Left lobe of liver (tissue), 2 donors: Measurements from ENCODE around the gene PFKP. TPM values are rescaled to one million over a fixed set of nuclear protein-coding genes. Genes with fewer than 3 reads are reported as not detected.
"Not testable (repeated sequence)": the region's sequence is repeated elsewhere in the genome, so short reads cannot be mapped to it uniquely, and the experiment has no call there.

ENCODE experiments used
- ATAC-seq: fragments of 200-7000 bp; cut with Tn5 transposase; one replicate; pipeline ENCODE4 v1.9.1; 2020; ENCODE audit warnings: mild to moderate bottlenecking, moderate library complexity
- DNase-seq: peaks from one replicate; pipeline ENCODE4 v3.0.0-alpha.2; 2020; ENCODE audit warnings: low spot score
- total RNA-seq: library from RNA; stranded (reverse); gene quantifications from one replicate; pipeline ENCODE4 v1.2.1, GENCODE V29; 2021
- donor health status: DM: no; HTN: no; CAD: no; lungs with moderate emphysema.
- donor health status: DM: no; HTN: yes; CAD: no.

PFKP gene
- total RNA-seq, 1 donor from 2014 or later = 4.3 TPM

- ATAC-seq = no peak
- DNase-seq = no peak
Observed at GRCh38 chr10:3148994-3149393, 81.6 kb downstream of the PFKP start.

GRCh38 chr10:3149918-3150317 lies 82.6 kb downstream of the PFKP start:
- DNase-seq (no peak), ATAC-seq (no peak)

- ATAC-seq = no peak
- no peak for DNase-seq
Observed at GRCh38 chr10:3150366-3150765, 83.0 kb downstream of the PFKP start.

- ATAC-seq (no peak), DNase-seq (no peak)
Observed at GRCh38 chr10:3150961-3151360, 83.6 kb downstream of the PFKP start.

- no peak for ATAC-seq
- no peak for DNase-seq
Observed at GRCh38 chr10:3151889-3152565, 84.7 kb downstream of the PFKP start.

- ATAC-seq = no peak
- DNase-seq = no peak
Observed at GRCh38 chr10:3152566-3152935, 85.2 kb downstream of the PFKP start.

- DNase-seq (no peak), ATAC-seq (no peak)
Observed at GRCh38 chr10:3154666-3155065, 87.3 kb downstream of the PFKP start.

GRCh38 chr10:3159152-3159551 lies 91.8 kb downstream of the PFKP start:
- ATAC-seq (no peak), DNase-seq (no peak)

- ATAC-seq = no peak
Observed at GRCh38 chr10:3162533-3162932, 95.2 kb downstream of the PFKP start.

GRCh38 chr10:3163879-3164278 lies 96.5 kb downstream of the PFKP start:
- ATAC-seq = no peak
- no peak for DNase-seq

More at GRCh38 chr10:3162533-3162932, 95.2 kb downstream of the PFKP start:
- DNase-seq = no peak

GRCh38 chr10:3165196-3165595 lies 97.8 kb downstream of the PFKP start:
- DNase-seq = no peak
- no peak for ATAC-seq

GRCh38 chr10:3166496-3167290 lies 99.3 kb downstream of the PFKP start:
- DNase-seq (no peak), ATAC-seq (no peak)

- ATAC-seq (no peak), DNase-seq (no peak)
Observed at GRCh38 chr10:3167611-3168330, 100.4 kb downstream of the PFKP start.

GRCh38 chr10:3169271-3169670 lies 101.9 kb downstream of the PFKP start:
- DNase-seq = no peak
- ATAC-seq = no peak

GRCh38 chr10:3169673-3170072 lies 102.3 kb downstream of the PFKP start:
- ATAC-seq = no peak

GRCh38 chr10:3171488-3171887 lies 104.1 kb downstream of the PFKP start:
- not testable (repeated sequence) for ATAC-seq, DNase-seq

More at GRCh38 chr10:3169673-3170072, 102.3 kb downstream of the PFKP start:
- DNase-seq = no peak

- DNase-seq (no peak), ATAC-seq (peak; percentile 4)
Observed at GRCh38 chr10:3172081-3172445, 104.7 kb downstream of the PFKP start.

GRCh38 chr10:3172446-3173170 lies 105.3 kb downstream of the PFKP start, which contains the start of gene PITRM1:
TSS of gene PITRM1 (minus strand) at chr10:3172782. CDS start at chr10:3172772, 10 bp downstream.
- peak; percentile 92 for ATAC-seq
- peak; percentile 99 for DNase-seq

- peak; percentile 37 for ATAC-seq
- peak; percentile 81 for DNase-seq
Observed at GRCh38 chr10:3173171-3173878, 106.0 kb downstream of the PFKP start.

GRCh38 chr10:3178042-3178441 lies 110.7 kb downstream of the PFKP start:
- DNase-seq (no peak), ATAC-seq (no peak)
